HG02970 (cell line): Measurements from ENCODE around the gene PRELID3B.

Source experiments
- ATAC-seq: cut with Tn5 transposase; IDR thresholded peaks from one replicate; pipeline ENCODE4 v1.9.1; 2021; ENCODE audit warnings: mild to moderate bottlenecking, moderate library complexity, moderate number of reproducible peaks; ENCODE audit not compliant: unreplicated experiment, low FRiP score

The PRELID3B gene

DNA sequence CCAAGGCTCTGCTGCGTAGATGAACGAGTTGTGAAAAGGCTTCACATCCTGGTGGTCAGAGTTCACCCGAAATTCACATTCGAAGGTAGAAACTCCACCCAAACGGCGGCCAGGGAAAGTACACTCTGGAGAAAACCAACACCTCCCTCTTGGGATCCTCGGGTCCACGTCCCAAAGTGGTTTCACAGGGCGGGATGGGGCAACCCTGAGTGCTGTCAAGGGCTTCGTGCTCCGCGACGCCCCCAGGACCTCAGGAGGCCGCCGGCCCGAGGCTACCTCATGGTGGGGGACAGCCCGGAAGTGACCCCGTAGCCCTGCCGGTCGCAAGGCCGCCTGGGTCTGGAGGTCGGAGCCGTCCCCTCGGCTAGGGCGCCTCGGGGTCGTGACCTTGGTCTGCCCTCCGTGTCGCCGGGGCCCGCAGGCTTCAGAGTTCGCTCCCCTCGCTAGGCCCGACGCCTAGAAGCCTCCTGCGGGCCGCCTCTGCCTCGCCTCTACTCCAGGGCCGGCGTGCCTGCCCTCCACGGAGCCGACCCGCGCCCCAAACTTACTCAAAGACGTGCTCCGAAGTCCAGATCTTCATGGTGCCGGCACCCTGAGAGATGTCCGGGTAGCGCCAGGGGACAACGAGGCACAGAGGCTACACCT is at the start of gene PRELID3B:
Gene PRELID3B (minus strand): TSS at position 636 of the 645 bp plus-strand sequence. CDS start 56 bp downstream, at position 580.
- peak; percentile 31 for ATAC-seq

DNA sequence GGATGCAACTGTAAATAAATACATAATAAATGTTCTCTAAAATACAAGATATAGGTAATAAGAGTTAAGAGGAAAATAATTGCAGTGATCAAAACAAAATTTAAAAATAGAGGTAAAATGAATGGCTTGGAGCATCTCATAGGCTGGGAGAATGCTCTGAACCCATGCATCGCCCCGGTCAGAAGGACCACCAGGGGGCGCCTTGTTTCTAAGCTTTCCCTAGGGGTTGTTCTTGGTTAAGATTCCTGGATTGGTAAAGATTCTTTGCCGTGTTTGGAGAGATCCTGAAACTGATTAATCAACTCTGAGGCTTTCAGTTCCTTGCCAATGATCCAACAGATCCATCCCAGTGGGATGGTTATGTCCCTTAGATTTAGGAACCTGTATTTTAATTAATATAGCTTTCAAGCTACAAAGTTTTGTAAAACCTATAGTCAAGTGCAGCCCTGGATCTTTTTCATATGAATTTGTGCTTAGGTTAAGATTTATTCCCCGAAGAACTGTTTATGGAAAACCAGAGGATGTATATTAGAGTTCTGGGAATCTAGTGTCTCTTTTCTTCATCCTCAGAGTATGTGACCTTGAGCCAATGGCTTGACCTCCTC is 45.3 kb upstream of the PRELID3B start:
- no peak for ATAC-seq

GRCh38 chr20:59086923-59087322 is 44.3 kb upstream of the PRELID3B start:
- ATAC-seq: no peak

DNA sequence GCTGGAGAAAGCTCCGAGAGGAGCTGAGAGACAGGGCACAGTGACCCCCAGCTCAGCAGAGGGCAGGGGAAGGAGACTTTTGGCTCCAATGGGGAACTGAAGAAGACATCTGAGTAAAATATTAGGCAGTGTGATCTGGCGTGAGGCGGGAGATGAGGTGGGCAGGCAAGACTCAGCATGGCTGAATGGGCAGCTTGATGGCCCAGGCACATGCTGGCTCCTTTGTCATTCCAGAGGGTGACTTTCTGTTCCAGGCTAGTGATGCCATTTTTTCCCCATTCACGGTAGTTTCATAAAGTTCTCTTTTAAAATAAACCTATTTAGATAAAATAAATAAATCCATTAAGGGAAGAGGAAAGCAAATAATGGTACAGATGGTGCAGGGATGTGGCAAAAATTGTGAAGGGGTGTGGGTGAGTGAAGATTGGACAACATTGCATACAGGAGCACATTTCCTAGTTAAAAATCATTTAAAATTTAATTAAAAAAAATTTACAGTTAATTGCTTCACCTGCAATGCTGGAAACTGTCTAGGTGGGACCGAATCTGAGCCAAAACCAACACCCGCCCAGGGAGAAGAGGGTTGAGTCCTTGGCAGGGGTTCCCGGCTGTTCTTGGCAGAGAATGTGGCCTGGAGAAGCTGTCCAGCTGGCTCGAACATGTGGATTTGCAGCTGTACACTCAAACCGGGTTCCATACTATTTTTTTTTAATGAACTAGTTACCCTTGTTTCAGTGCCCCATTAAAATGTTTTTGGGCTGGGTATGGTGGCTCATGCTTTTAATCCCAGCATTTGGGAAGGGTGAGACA is 41.7 kb upstream of the PRELID3B start:
- no peak for ATAC-seq

GRCh38 chr20:59082981-59083380 is 40.4 kb upstream of the PRELID3B start:
- no peak for ATAC-seq

GRCh38 chr20:59082077-59082740 is 39.6 kb upstream of the PRELID3B start:
- ATAC-seq: no peak

DNA sequence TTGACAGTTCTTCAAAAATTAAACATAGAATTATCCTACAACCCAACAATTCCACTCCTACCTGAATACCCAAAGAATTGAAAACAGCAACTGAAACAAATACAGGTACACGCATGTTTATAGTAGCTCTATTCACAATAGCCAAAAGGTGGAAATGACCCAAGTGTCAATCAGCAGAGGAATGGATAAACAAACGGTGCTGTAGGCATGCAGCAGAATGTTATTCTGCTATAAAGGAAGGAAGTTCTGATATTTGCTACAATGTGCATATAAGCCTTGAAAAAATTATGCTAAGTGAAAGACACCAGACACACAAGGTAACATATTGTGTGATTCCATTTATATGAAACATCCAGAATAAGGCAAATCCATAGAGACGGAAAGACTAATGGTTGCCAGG is 38.5 kb upstream of the PRELID3B start:
- no peak for ATAC-seq

DNA sequence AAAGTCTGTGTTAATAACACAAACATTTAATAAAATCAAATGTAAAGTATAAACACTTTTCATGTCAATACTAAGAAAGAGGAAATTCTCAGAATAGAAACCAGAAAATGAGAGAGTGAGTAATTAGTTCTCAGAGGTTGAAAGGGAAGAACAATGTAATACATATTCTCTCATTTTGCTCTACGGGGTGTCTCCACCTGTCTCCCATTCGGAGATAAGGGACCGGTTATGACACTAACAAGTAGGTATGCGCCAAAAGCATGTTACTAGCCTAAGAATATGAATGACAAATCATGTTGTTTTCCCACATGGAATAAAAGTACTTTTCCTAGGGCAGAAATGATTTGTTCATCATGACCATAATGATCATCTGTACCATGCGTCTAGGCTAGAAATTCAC is 35.6 kb upstream of the PRELID3B start:
- no peak for ATAC-seq

DNA sequence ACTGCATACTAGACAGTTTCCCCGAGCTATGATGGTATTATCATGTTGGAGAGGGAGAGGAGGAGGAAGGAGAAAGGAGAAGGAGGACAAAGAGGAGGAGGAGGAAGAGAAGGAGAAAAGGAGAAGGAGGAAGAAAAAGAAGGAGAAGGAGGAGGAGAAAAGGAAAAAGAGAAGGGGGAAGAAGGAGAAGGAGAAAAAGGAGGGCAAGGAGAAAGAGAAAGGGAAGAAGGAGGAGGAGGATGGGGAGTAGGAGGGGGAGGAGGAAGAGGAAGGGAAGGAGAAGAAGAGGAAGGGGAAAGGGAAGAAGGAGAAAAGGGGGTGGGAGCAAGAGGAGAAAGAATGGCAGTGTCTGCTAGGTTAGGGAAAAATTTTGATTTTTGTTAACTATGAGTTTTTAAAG is 35.1 kb upstream of the PRELID3B start:
- no peak for ATAC-seq

DNA sequence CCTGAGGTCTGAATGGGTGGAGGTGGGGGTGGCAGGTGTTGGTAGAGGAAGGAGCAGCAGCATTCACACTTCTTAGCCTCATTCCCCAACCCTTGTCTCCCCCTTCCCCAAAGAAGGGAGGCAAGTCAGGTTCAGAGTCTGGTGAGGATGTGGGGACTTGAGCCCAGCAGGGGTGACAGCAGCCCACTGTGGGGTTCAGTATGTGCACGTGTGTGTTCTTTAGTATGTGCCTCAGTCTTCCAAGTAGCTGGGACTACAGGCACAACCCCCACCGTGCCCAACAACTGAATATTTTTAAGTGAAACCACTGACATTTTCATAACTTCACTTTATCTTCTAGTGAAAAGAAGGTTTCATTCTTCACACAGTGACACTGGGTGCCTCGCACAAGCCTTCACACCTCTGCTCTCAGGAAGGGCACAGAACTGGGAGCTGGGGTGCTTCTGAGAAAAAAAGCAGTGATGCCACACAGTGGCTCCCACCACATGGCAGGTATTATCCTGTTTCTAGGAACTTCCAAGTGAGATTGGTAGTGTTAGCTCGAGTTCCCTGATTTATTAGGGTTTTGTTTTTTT is 33.4 kb upstream of the PRELID3B start:
- no peak for ATAC-seq

- ATAC-seq: no peak
Observed at GRCh38 chr20:59074456-59074855, 31.9 kb upstream of the PRELID3B start.

DNA sequence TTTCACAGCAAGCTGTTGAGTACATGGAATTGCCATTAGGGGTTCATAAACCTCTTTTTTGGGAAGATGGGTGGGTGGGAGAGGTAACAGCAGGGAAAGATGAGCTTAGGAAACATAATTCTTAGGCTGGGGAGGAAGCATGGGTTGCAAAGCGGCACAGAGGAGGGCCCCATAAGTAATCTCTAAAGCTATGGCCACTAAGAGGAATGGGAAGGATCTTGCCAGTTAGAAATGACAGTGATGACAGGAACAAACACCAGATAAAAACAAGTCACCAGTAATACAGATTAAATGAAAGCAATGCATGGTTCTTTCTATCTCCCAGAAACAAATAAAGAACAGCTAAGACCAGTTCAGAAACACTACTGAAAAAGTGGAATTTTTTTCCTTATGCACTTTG is 31.0 kb upstream of the PRELID3B start:
- no peak for ATAC-seq

- no peak for ATAC-seq
Observed at GRCh38 chr20:59071216-59071615, 28.6 kb upstream of the PRELID3B start.

- ATAC-seq: no peak
Observed at GRCh38 chr20:59069026-59069425, 26.4 kb upstream of the PRELID3B start.

GRCh38 chr20:59068534-59068933 is 25.9 kb upstream of the PRELID3B start:
- no peak for ATAC-seq

- no peak for ATAC-seq
Observed at GRCh38 chr20:59064214-59064722, 21.7 kb upstream of the PRELID3B start.

DNA sequence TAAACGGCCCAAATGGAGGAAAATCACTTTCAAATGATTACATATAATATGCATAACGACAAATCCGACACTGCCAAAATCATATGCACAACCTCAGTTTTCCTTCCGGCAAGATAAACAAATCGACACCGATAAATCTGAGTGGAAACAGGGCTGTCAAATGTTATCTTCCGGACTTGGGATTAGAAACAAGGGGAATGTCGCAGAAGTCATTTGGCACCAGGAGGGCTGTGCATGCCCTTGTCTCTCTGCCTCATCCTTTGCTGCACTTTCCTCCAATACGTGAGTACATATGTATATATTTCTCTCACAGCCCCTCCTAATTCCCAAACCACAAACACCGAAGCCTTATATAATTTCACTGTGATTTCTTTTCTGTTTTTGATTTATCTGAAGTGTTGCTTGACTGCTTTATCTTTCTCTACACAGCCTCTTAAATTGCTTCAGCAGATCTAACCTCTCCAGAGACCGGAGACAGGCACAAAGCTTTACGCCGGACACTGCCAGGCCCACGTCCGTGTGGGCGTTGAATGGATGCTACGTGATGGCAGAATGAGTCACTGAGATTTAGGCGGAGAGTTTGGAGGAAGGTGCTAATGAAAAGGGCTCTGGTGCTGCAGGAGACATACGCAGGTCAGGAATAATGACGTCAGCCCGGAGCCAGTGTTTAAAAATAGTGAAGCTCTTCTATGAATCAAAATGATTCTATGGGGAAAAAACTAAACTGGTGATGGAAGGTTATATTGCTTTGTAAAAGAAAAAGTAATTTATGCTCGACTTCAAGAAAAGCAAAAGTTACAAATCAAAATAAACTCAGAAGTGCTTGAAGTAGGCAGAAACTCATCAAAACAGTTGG is 21.0 kb upstream of the PRELID3B start:
- ATAC-seq: no peak

DNA sequence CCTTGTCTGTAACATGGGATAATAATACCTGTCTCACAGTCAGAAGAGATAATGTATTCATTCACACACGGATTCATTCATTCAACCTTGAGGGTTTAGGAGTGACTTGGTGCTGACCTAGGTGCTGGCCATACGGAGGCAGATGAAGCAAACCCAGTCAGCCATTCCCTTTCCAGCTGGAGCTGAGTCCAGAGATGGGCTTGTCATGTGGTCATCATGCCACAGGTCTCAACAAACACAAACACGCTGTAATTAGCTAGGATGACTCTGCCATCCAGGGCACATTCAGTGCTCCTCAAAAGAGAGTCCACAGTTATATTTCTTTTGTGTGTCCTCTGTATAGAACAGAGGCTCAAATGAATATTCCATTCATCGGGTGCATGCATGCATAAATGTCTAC is 19.5 kb upstream of the PRELID3B start:
- ATAC-seq: no peak

DNA sequence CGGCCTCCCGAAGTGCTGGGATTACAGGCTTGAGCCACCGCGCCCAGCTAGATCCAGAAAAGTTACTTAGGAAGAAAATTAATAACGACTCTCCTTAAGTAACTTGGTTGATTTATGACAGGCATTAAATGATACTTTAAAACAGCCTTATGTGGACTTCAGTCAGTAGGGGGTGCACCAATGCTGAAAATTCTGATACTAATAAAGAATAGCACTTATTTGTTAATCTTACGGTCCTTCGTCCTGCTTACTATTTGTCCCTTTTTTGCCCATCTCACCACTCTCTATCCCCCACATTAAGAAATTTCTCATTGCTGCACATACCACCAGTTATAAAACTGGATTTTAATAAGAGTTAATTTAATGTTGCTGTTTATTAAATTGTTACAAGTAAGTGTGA is 12.7 kb upstream of the PRELID3B start:
- no peak for ATAC-seq
